ENCODE data around the gene RNU6-1. TPM values are rescaled to one million over a fixed set of nuclear protein-coding genes. Genes with fewer than 3 reads are reported as not detected.

Gene RNU6-1
- total RNA-seq, 1 experiment from 2014 or later = not detected

- TF ChIP-seq HMGA2 (CRISPR knock-in tag; IDR thresholded peaks at IDR 0.05) (no peak), AR (CRISPR knock-in tag; IDR thresholded peaks at IDR 0.05) (no peak), ZNF532 (CRISPR knock-in tag; IDR thresholded peaks at IDR 0.05; ENCODE audit: borderline replicate concordance) (no peak), CREB1 (CRISPR knock-in tag; IDR thresholded peaks at IDR 0.05) (no peak)
- Mint-ChIP-seq H3K4me1 (peaks cover 17% of the 10 kb centered on the region), H3K9me3 (peaks cover 13% of the 10 kb centered on the region), H3K27ac (no peak overlapping the region), H3K4me3 (no peak overlapping the region), H3K27me3 (ENCODE audit: low read depth) (peaks cover 47% of the 10 kb centered on the region), H3K36me3 (peaks cover 4% of the 10 kb centered on the region)
- ChIA-PET POLR2A (no interaction called here), CTCF (interaction anchor here (0.6 kb wide), 1 partner anchor 445 kb away, joined by 4 read pairs; no protein-coding TSS in a partner anchor)
- DNase-seq (ENCODE audit: low spot score) (no peak), ATAC-seq (no peak)
These were observed 24.7 kb downstream of the RNU6-1 start for GRCh38 chr15:67815036-67815592.

- no peak overlapping the region for H3K27ac Mint-ChIP-seq
- POLR2A ChIA-PET = no interaction called here
- no peak for ATAC-seq
These were observed 26.7 kb downstream of the RNU6-1 start for GRCh38 chr15:67813104-67813634.

GRCh38 chr15:67812241-67812644, 27.6 kb downstream of the RNU6-1 start:
- peak; percentile 4 for DNase-seq (ENCODE audit: low spot score)
- Mint-ChIP-seq H3K27ac (no peak overlapping the region), H3K36me3 (peaks cover 4% of the 10 kb centered on the region), H3K9me3 (peaks cover 13% of the 10 kb centered on the region), H3K27me3 (ENCODE audit: low read depth) (peaks cover 18% of the 10 kb centered on the region), H3K4me1 (peaks cover 13% of the 10 kb centered on the region; the same call in 1 of the 2 replicates), H3K4me3 (no peak overlapping the region)
- ATAC-seq = peak; percentile 79
- CTCF ChIA-PET = interaction anchor here (1.1 kb wide), 1 partner anchor 20 kb away, joined by 4 read pairs; no protein-coding TSS in a partner anchor
- POLR2A ChIA-PET = no interaction called here
- TF ChIP-seq HMGXB4 (CRISPR knock-in tag; IDR thresholded peaks at IDR 0.05) (no peak), TEAD1 (CRISPR knock-in tag; IDR thresholded peaks at IDR 0.05) (no peak), CREB1 (CRISPR knock-in tag; IDR thresholded peaks at IDR 0.05) (no peak)

More at GRCh38 chr15:67813104-67813634, 26.7 kb downstream of the RNU6-1 start:
- no peak for DNase-seq (ENCODE audit: low spot score)
- CTCF ChIA-PET = interaction anchor here (1.2 kb wide), 1 partner anchor 9 kb away, joined by 3 read pairs; no protein-coding TSS in a partner anchor
- Mint-ChIP-seq H3K4me1 (peaks cover 13% of the 10 kb centered on the region; the same call in 1 of the 2 replicates), H3K27me3 (ENCODE audit: low read depth) (peaks cover 27% of the 10 kb centered on the region), H3K9me3 (peaks cover 13% of the 10 kb centered on the region), H3K4me3 (no peak overlapping the region), H3K36me3 (peaks cover 4% of the 10 kb centered on the region)
- TF ChIP-seq ZNF423 (CRISPR knock-in tag; IDR thresholded peaks at IDR 0.05) = no peak

GRCh38 chr15:67809866-67810265, 30.0 kb downstream of the RNU6-1 start:
- no peaks in the 10 kb centered on the region for H3K27me3 Mint-ChIP-seq (ENCODE audit: low read depth)
- ChIA-PET POLR2A (no interaction called here), CTCF (interaction anchor here (0.7 kb wide), 2 partner anchors 29 to 125 kb away, joined by 3 to 4 read pairs; no protein-coding TSS in a partner anchor)
- H3K4me1 Mint-ChIP-seq = peaks cover 24% of the 10 kb centered on the region
- H3K36me3 Mint-ChIP-seq = no peaks in the 10 kb centered on the region
- ATAC-seq (no peak), DNase-seq (ENCODE audit: low spot score) (peak; percentile 9)
- no peaks in the 10 kb centered on the region for H3K9me3 Mint-ChIP-seq
- H3K27ac Mint-ChIP-seq = no peak overlapping the region
- H3K4me3 Mint-ChIP-seq = no peak overlapping the region
- TF ChIP-seq CBFB (CRISPR knock-in tag; IDR thresholded peaks at IDR 0.05; ENCODE audit: low read depth) (no peak), ZSCAN18 (CRISPR knock-in tag; IDR thresholded peaks at IDR 0.05) (no peak), ETV6 (CRISPR knock-in tag; IDR thresholded peaks at IDR 0.05) (no peak), NR1H2 (CRISPR knock-in tag; IDR thresholded peaks at IDR 0.05) (no peak), ZNF512 (CRISPR knock-in tag; IDR thresholded peaks at IDR 0.05; ENCODE audit: borderline replicate concordance) (no peak), MYBL2 (CRISPR knock-in tag; IDR thresholded peaks at IDR 0.05) (no peak), E2F4 (CRISPR knock-in tag; IDR thresholded peaks at IDR 0.05; ENCODE audit: borderline replicate concordance, low read depth) (no peak)
